ENCODE data around the gene CDKAL1. TPM values are rescaled to one million over a fixed set of nuclear protein-coding genes. Genes with fewer than 3 reads are reported as not detected.

Gene CDKAL1
- total RNA-seq, 1 donor, result 20.0 TPM

GRCh38 chr6:20678831-20679352 lies 144.6 kb downstream of the CDKAL1 start:
- no peak for DNase-seq (ENCODE audit: low read depth)
- no peak for TF ChIP-seq CTCF (IDR thresholded peaks at IDR 0.05; ENCODE audit: insufficient read depth, low read length)
- no peak overlapping the region for H3K4me3 ChIP-seq (ENCODE audit: low read depth, low read length)

- no peak for TF ChIP-seq CTCF (IDR thresholded peaks at IDR 0.05; ENCODE audit: insufficient read depth, low read length)
- H3K4me3 ChIP-seq (ENCODE audit: low read depth, low read length), result no peak overlapping the region
- peak; percentile 39 for DNase-seq (ENCODE audit: low read depth)
Observed at GRCh38 chr6:20680697-20681165, 146.5 kb downstream of the CDKAL1 start.

GRCh38 chr6:20681243-20681684 lies 147.0 kb downstream of the CDKAL1 start:
- no peak for TF ChIP-seq CTCF (IDR thresholded peaks at IDR 0.05; ENCODE audit: insufficient read depth, low read length)
- H3K4me3 ChIP-seq (ENCODE audit: low read depth, low read length), result no peak overlapping the region
- no peak for DNase-seq (ENCODE audit: low read depth)

- no peak for DNase-seq (ENCODE audit: low read depth)
- TF ChIP-seq CTCF (IDR thresholded peaks at IDR 0.05; ENCODE audit: insufficient read depth, low read length), result no peak
- no peak overlapping the region for H3K4me3 ChIP-seq (ENCODE audit: low read depth, low read length)
Observed at GRCh38 chr6:20684474-20684873, 150.2 kb downstream of the CDKAL1 start.

- DNase-seq (ENCODE audit: low read depth), result no peak
- no peak for TF ChIP-seq CTCF (IDR thresholded peaks at IDR 0.05; ENCODE audit: insufficient read depth, low read length)
- no peak overlapping the region for H3K4me3 ChIP-seq (ENCODE audit: low read depth, low read length)
Observed at GRCh38 chr6:20686142-20686541, 151.9 kb downstream of the CDKAL1 start.

- no peak for DNase-seq (ENCODE audit: low read depth)
- no peak for TF ChIP-seq CTCF (IDR thresholded peaks at IDR 0.05; ENCODE audit: insufficient read depth, low read length)
- H3K4me3 ChIP-seq (ENCODE audit: low read depth, low read length), result no peak overlapping the region
Observed at GRCh38 chr6:20687494-20687893, 153.2 kb downstream of the CDKAL1 start.
